ENCODE data around the gene EFHD2. TPM values are rescaled to one million over a fixed set of nuclear protein-coding genes. Genes with fewer than 3 reads are reported as not detected.

Gene EFHD2
- total RNA-seq, 1 experiment from 2014 or later, result 29.5 TPM

GRCh38 chr1:15362737-15363128 lies 47.0 kb upstream of the EFHD2 start:
- Mint-ChIP-seq H3K4me3 (ENCODE audit: unreplicated experiment) (no peak overlapping the region), H3K36me3 (ENCODE audit: insufficient read depth, unreplicated experiment) (no peaks in the 10 kb centered on the region), H3K27ac (ENCODE audit: unreplicated experiment) (no peak overlapping the region), H3K4me1 (ENCODE audit: low read depth, unreplicated experiment) (no peaks in the 10 kb centered on the region), H3K27me3 (ENCODE audit: insufficient read depth, unreplicated experiment) (no peaks in the 10 kb centered on the region), H3K9me3 (ENCODE audit: unreplicated experiment) (no peaks in the 10 kb centered on the region)
- no peak for TF ChIP-seq CTCF (IDR thresholded peaks at IDR 0.05; ENCODE audit: insufficient read depth in 1 of 2, low read depth in 1 of 2, low read length in 1 of 2, severe bottlenecking in 1 of 2, unreplicated experiment in 1 of 2)
- H3K9me3 ChIP-seq, result no peaks in the 10 kb centered on the region
- POLR2A ChIA-PET, result no interaction called here
- DNase-seq, result no peak
- CTCF ChIA-PET, result no interaction called here
- BruUV-seq (replicated peaks), result no TSS peak
- intact Hi-C loops (cut with micrococcal nuclease; ENCODE audit: unreplicated experiment), result no loop called here
- H3K27me3 ChIP-seq (replicated peaks; ENCODE audit: control insufficient read depth, insufficient read depth, low read length), result no peaks in the 10 kb centered on the region
- H3K4me3 ChIP-seq (ENCODE audit: low read depth, low read length), result no peak overlapping the region
- H3K4me1 ChIP-seq, result no peaks in the 10 kb centered on the region
- H3K36me3 ChIP-seq (ENCODE audit: control insufficient read depth, insufficient read depth, low read length), result no peaks in the 10 kb centered on the region

- intact Hi-C loops (cut with micrococcal nuclease; ENCODE audit: unreplicated experiment), result no loop called here
- no TSS peak for BruUV-seq (replicated peaks)
- no peaks in the 10 kb centered on the region for H3K9me3 Mint-ChIP-seq (ENCODE audit: unreplicated experiment)
- DNase-seq, result no peak
- ChIA-PET CTCF (no interaction called here), POLR2A (no interaction called here)
- no peaks in the 10 kb centered on the region for H3K4me1 Mint-ChIP-seq (ENCODE audit: low read depth, unreplicated experiment)
- no peak for TF ChIP-seq CTCF (IDR thresholded peaks at IDR 0.05; ENCODE audit: insufficient read depth in 1 of 2, low read depth in 1 of 2, low read length in 1 of 2, severe bottlenecking in 1 of 2, unreplicated experiment in 1 of 2)
- H3K27me3 Mint-ChIP-seq (ENCODE audit: insufficient read depth, unreplicated experiment), result no peaks in the 10 kb centered on the region
- H3K27ac Mint-ChIP-seq (ENCODE audit: unreplicated experiment), result no peak overlapping the region
- no peaks in the 10 kb centered on the region for H3K36me3 ChIP-seq (ENCODE audit: control insufficient read depth, insufficient read depth, low read length)
- H3K4me3 Mint-ChIP-seq (ENCODE audit: unreplicated experiment), result no peak overlapping the region
- H3K4me1 ChIP-seq, result no peaks in the 10 kb centered on the region
- no peaks in the 10 kb centered on the region for H3K36me3 Mint-ChIP-seq (ENCODE audit: insufficient read depth, unreplicated experiment)
- H3K27me3 ChIP-seq (replicated peaks; ENCODE audit: control insufficient read depth, insufficient read depth, low read length), result no peaks in the 10 kb centered on the region
- H3K4me3 ChIP-seq (ENCODE audit: low read depth, low read length), result no peak overlapping the region
- H3K9me3 ChIP-seq, result no peaks in the 10 kb centered on the region
These were observed 44.9 kb upstream of the EFHD2 start for GRCh38 chr1:15364740-15365139.

GRCh38 chr1:15368888-15369287 lies 40.8 kb upstream of the EFHD2 start:
- Mint-ChIP-seq H3K4me1 (ENCODE audit: low read depth, unreplicated experiment) (peaks cover 6% of the 10 kb centered on the region), H3K4me3 (ENCODE audit: unreplicated experiment) (no peak overlapping the region), H3K27me3 (ENCODE audit: insufficient read depth, unreplicated experiment) (no peaks in the 10 kb centered on the region), H3K9me3 (ENCODE audit: unreplicated experiment) (no peaks in the 10 kb centered on the region), H3K36me3 (ENCODE audit: insufficient read depth, unreplicated experiment) (no peaks in the 10 kb centered on the region), H3K27ac (ENCODE audit: unreplicated experiment) (no peak overlapping the region)
- POLR2A ChIA-PET, result no interaction called here
- intact Hi-C loops (cut with micrococcal nuclease; ENCODE audit: unreplicated experiment), result no loop called here
- no peaks in the 10 kb centered on the region for H3K4me1 ChIP-seq
- no TSS peak for BruUV-seq (replicated peaks)
- H3K9me3 ChIP-seq, result no peaks in the 10 kb centered on the region
- H3K36me3 ChIP-seq (ENCODE audit: control insufficient read depth, insufficient read depth, low read length), result no peaks in the 10 kb centered on the region
- no peak for TF ChIP-seq CTCF (IDR thresholded peaks at IDR 0.05; ENCODE audit: insufficient read depth in 1 of 2, low read depth in 1 of 2, low read length in 1 of 2, severe bottlenecking in 1 of 2, unreplicated experiment in 1 of 2)
- no peak overlapping the region for H3K4me3 ChIP-seq (ENCODE audit: low read depth, low read length)
- no peak for DNase-seq
- no peaks in the 10 kb centered on the region for H3K27me3 ChIP-seq (replicated peaks; ENCODE audit: control insufficient read depth, insufficient read depth, low read length)
- CTCF ChIA-PET, result no interaction called here

Measured in Caco-2 (cell line).